Mesothelial cell of epicardium (in vitro differentiated cells): Measurements from ENCODE around the gene PLXDC2. TPM values are rescaled to one million over a fixed set of nuclear protein-coding genes. Genes with fewer than 3 reads are reported as not detected.

Experiments used
- DNase-seq, 2 experiments: peaks; one replicate each; pipeline ENCODE4 v3.0.0; 2021; ENCODE audit warnings: low spot score in 2 of 2; ENCODE audit not compliant: unreplicated experiment in 2 of 2
- H3K27ac Mint-ChIP-seq: 2 replicates; pipeline ENCODE4 v1.8.0; 2021; ENCODE audit warnings: mixed read lengths
- H3K27me3 Mint-ChIP-seq: 2 replicates; pipeline ENCODE4 v1.8.0; 2021; ENCODE audit warnings: low read depth, mixed read lengths
- H3K36me3 Mint-ChIP-seq: 2 replicates; pipeline ENCODE4 v1.8.0; 2021; ENCODE audit warnings: mixed read lengths
- H3K4me1 Mint-ChIP-seq: 2 replicates; pipeline ENCODE4 v1.8.0; 2021; ENCODE audit warnings: mixed read lengths
- H3K4me3 Mint-ChIP-seq: 2 replicates; pipeline ENCODE4 v1.8.0; 2021; ENCODE audit warnings: mild to moderate bottlenecking, moderate library complexity, mixed read lengths
- H3K9me3 Mint-ChIP-seq: 2 replicates; pipeline ENCODE4 v1.8.0; 2021; ENCODE audit warnings: mixed read lengths
- total RNA-seq: library from RNA; stranded (reverse); gene quantifications from 3 replicates; pipeline ENCODE4 v1.2.1, GENCODE V29; 2021
- TF ChIP-seq, protein P1 (sequence below): fragments of 200-600 bp; sonication (generic); IDR thresholded peaks from one replicate; pipeline ENCODE4 v1.5.0; 2021; ENCODE audit warnings: antibody characterized with exemption; ENCODE audit not compliant: unreplicated experiment

Gene PLXDC2
- total RNA-seq, 1 donor from 2014 or later, result 60.0 TPM

GRCh38 chr10:19778996-19779395 is 37.2 kb upstream of the PLXDC2 start:
- Mint-ChIP-seq H3K27me3 (no peaks in the 10 kb centered on the region), H3K36me3 (no peaks in the 10 kb centered on the region), H3K4me1 (no peaks in the 10 kb centered on the region), H3K9me3 (no peaks in the 10 kb centered on the region), H3K27ac (no peak overlapping the region), H3K4me3 (no peak overlapping the region)
- TF ChIP-seq, protein P1, sequence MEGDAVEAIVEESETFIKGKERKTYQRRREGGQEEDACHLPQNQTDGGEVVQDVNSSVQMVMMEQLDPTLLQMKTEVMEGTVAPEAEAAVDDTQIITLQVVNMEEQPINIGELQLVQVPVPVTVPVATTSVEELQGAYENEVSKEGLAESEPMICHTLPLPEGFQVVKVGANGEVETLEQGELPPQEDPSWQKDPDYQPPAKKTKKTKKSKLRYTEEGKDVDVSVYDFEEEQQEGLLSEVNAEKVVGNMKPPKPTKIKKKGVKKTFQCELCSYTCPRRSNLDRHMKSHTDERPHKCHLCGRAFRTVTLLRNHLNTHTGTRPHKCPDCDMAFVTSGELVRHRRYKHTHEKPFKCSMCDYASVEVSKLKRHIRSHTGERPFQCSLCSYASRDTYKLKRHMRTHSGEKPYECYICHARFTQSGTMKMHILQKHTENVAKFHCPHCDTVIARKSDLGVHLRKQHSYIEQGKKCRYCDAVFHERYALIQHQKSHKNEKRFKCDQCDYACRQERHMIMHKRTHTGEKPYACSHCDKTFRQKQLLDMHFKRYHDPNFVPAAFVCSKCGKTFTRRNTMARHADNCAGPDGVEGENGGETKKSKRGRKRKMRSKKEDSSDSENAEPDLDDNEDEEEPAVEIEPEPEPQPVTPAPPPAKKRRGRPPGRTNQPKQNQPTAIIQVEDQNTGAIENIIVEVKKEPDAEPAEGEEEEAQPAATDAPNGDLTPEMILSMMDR, result no peak
- no peak for DNase-seq

GRCh38 chr10:19782430-19783089 is 33.7 kb upstream of the PLXDC2 start:
- peaks cover 12% of the 10 kb centered on the region for H3K9me3 Mint-ChIP-seq
- DNase-seq, result no peak
- H3K36me3 Mint-ChIP-seq, result no peaks in the 10 kb centered on the region
- H3K4me3 Mint-ChIP-seq, result no peak overlapping the region
- no peaks in the 10 kb centered on the region for H3K4me1 Mint-ChIP-seq
- H3K27ac Mint-ChIP-seq, result no peak overlapping the region
- no peaks in the 10 kb centered on the region for H3K27me3 Mint-ChIP-seq
- TF ChIP-seq, protein P1, result no peak

DNA sequence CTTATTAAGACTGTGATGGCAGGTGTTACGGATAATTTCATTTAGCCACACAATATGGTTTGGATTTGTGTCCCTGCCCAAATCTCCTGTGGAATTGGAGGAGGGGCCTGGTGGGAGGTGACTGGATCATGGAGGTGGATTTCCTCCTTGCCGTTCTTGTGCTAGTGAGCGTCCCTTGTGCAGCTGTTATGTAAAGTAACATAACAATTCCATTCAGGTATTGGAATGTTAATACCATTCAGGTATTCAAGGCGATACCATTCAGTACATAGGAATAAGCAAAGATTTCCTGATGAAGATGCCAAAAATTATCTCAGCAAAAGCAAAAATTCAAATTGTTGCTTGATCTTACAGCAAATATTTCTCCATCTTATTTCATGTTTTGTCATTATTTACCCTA is 32.5 kb upstream of the PLXDC2 start:
- H3K27ac Mint-ChIP-seq, result no peak overlapping the region

DNA sequence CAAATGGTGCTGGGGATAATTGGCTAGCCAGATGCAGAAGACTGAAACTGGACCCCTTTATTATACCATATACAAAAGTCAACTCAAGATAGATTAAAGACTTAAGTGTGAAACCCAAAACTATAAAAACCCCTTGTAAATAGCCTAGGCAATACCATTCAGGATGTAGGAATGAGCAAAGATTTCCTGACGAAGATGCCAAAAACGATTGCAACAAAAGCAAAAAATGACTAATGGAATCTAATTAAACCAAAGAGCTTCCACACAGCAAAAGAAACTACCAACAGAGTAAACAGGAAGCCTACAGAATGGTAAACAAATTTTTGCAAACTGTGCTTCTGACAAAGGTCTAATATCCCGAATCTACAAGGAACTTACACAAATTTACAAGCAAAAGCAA is 30.9 kb upstream of the PLXDC2 start:
- TF ChIP-seq, protein P1, result no peak
- Mint-ChIP-seq H3K4me3 (no peak overlapping the region), H3K9me3 (peaks cover 12% of the 10 kb centered on the region), H3K27me3 (no peaks in the 10 kb centered on the region), H3K27ac (no peak overlapping the region), H3K4me1 (peaks cover 6% of the 10 kb centered on the region), H3K36me3 (no peaks in the 10 kb centered on the region)
- no peak for DNase-seq

More for the DNA sequence above, 32.5 kb upstream of the PLXDC2 start:
- peaks cover 3% of the 10 kb centered on the region for H3K4me1 Mint-ChIP-seq
- no peaks in the 10 kb centered on the region for H3K36me3 Mint-ChIP-seq
- H3K27me3 Mint-ChIP-seq, result no peaks in the 10 kb centered on the region
- no peak for DNase-seq
- TF ChIP-seq, protein P1, result no peak
- peaks cover 12% of the 10 kb centered on the region for H3K9me3 Mint-ChIP-seq
- H3K4me3 Mint-ChIP-seq, result no peak overlapping the region

- Mint-ChIP-seq H3K36me3 (peaks cover 1% of the 10 kb centered on the region), H3K9me3 (peaks cover 18% of the 10 kb centered on the region), H3K27ac (no peak overlapping the region), H3K27me3 (no peaks in the 10 kb centered on the region), H3K4me3 (no peak overlapping the region), H3K4me1 (peaks cover 6% of the 10 kb centered on the region)
- no peak for DNase-seq
- TF ChIP-seq, protein P1, result peak; percentile 41
Observed at GRCh38 chr10:19788075-19788686, 28.1 kb upstream of the PLXDC2 start.
